K562 (cell line): ENCODE data around the gene MECR. TPM values are rescaled to one million over a fixed set of nuclear protein-coding genes. Genes with fewer than 3 reads are reported as not detected.

Experiments
- ATAC-seq: fragments of 200-7000 bp; cut with Tn5 transposase; 3 replicates; pipeline ENCODE4 v1.9.1; 2020; ENCODE audit warnings: moderate library complexity
- BruUV-seq: library from RNA; stranded (reverse); fragments of 400-500 nt; replicated peaks from 2 replicates; lab custom pipeline; 2021; lab: Mats Ljungman, UMichigan
- CTCF ChIA-PET: fragments of 300-600 bp; formaldehyde crosslinking; extraction: SDS; loops from one replicate; lab custom pipeline; 2021; ENCODE audit warnings: low intra/inter-chr PET ratio; lab: Yijun Ruan, JAX
- POLR2A ChIA-PET: fragments of 300-600, 350-650 bp; sonication (Branson Sonifier 250); formaldehyde crosslinking; extraction: SDS; loops from one replicate; lab custom pipeline; 2021; ENCODE audit warnings: antibody characterized with exemption, inconsistent platforms; lab: Yijun Ruan, JAX
- DNase-seq, 4 experiments: peaks; one replicate each; pipeline versions ENCODE4 v3.0.0 to v3.0.0-alpha.2; 2011 to 2018; ENCODE audit warnings: low spot score in 3 of 4, mixed read lengths in 3 of 4; ENCODE audit errors: extremely low read depth in 1 of 4
- FAIRE-seq: peaks from 2 replicates; lab custom pipeline; 2011; peaks lifted over from hg19 to GRCh38; lab: Jason Lieb, UNC
- H2AFZ ChIP-seq: 2 replicates; pipeline ENCODE4 v1.6.0; 2011; ENCODE audit warnings: low read depth, low read length, control low read depth, inconsistent platforms
- H3K27ac ChIP-seq: fragments of 200-600 bp; 3 replicates; pipeline ENCODE4 v1.8.0; 2011; ENCODE audit warnings: low read depth, mild to moderate bottlenecking, control low read depth, inconsistent platforms, low read length, moderate library complexity, mixed read lengths; ENCODE audit errors: extremely low read depth
- H3K27me3 ChIP-seq, 2 experiments: fragments of 300-600 bp in 1 of 2; 2 replicates in 1 of 2; 3 replicates in 1 of 2; pipeline versions ENCODE4 v1.6.0 to v1.8.0; 2011; ENCODE audit warnings: inconsistent platforms in 2 of 2, low read length in 2 of 2, mild to moderate bottlenecking in 1 of 2, mixed read lengths in 1 of 2, moderate library complexity in 1 of 2; ENCODE audit not compliant: control insufficient read depth in 2 of 2, insufficient read depth in 2 of 2
- H3K36me3 ChIP-seq: fragments of 300-600 bp; 3 replicates; pipeline ENCODE4 v1.8.0; 2011; ENCODE audit warnings: mild to moderate bottlenecking, low read length, inconsistent platforms; ENCODE audit not compliant: control insufficient read depth, insufficient read depth
- H3K4me1 ChIP-seq, 2 experiments: fragments of 200-600 bp in 1 of 2; replicated peaks in 1 of 2; 2 replicates in 1 of 2; 3 replicates in 1 of 2; pipeline versions ENCODE4 v1.5.1 to v1.8.0; 2011; ENCODE audit warnings: inconsistent platforms in 2 of 2, low read length in 2 of 2, mild to moderate bottlenecking in 1 of 2, mixed read lengths in 1 of 2, moderate library complexity in 1 of 2; ENCODE audit not compliant: control insufficient read depth in 2 of 2, insufficient read depth in 2 of 2
- H3K4me2 ChIP-seq: 2 replicates; pipeline ENCODE4 v1.6.1; 2011; ENCODE audit warnings: low read length, control low read depth, inconsistent platforms, mixed read lengths; ENCODE audit not compliant: insufficient read depth
- H3K4me3 ChIP-seq: fragments of 200-600 bp; sonication (generic), shearing (Covaris generic); 2 replicates; pipeline ENCODE4 v1.5.1; 2016; ENCODE audit warnings: control low read depth, inconsistent platforms
- H3K79me2 ChIP-seq: fragments of 200-600 bp; 3 replicates; pipeline ENCODE4 v1.8.0; 2011; ENCODE audit warnings: low read length, inconsistent platforms; ENCODE audit not compliant: control insufficient read depth, insufficient read depth
- H3K9ac ChIP-seq, 2 experiments: 2 replicates each; pipeline versions ENCODE4 v1.6.0 to v1.6.1; 2011; ENCODE audit warnings: low read depth in 2 of 2, low read length in 2 of 2, control low read depth in 1 of 2, inconsistent platforms in 1 of 2, mild to moderate bottlenecking in 1 of 2, mixed read lengths in 1 of 2; ENCODE audit not compliant: insufficient read depth in 1 of 2
- H3K9me1 ChIP-seq: one replicate; pipeline ENCODE4 v1.6.0; 2011; ENCODE audit warnings: inconsistent platforms, mild to moderate bottlenecking, low read length, moderate library complexity; ENCODE audit not compliant: control insufficient read depth, insufficient read depth
- H3K9me3 ChIP-seq: replicated peaks from 2 replicates; pipeline ENCODE4 v1.5.1; 2011; ENCODE audit warnings: low read depth, low read length, inconsistent platforms; ENCODE audit not compliant: control insufficient read depth, insufficient read depth
- H4K20me1 ChIP-seq: replicated peaks from 2 replicates; pipeline ENCODE4 v1.6.1; 2011; ENCODE audit warnings: low read length, inconsistent platforms, mixed read lengths; ENCODE audit not compliant: control insufficient read depth, insufficient read depth
- CREB3L1 ChIP-seq: fragments of 450-650 bp; IDR thresholded peaks from 2 replicates; pipeline ENCODE4 v1.6.1; 2014; ENCODE audit warnings: low read depth, mild to moderate bottlenecking, moderate library complexity, borderline replicate concordance
- DNMT1 ChIP-seq: fragments of 450-650 bp; IDR thresholded peaks from 2 replicates; pipeline ENCODE4 v1.6.1; 2016; ENCODE audit warnings: antibody characterized with exemption, mild to moderate bottlenecking
- FOXM1 ChIP-seq, 2 experiments: fragments of 450-650 bp in 1 of 2; sonication (generic) in 1 of 2; formaldehyde crosslinking in 1 of 2; IDR thresholded peaks; 2 replicates each; pipeline versions ENCODE4 v1.6.1 to v1.9.0; 2017 to 2022; ENCODE audit warnings: low read depth in 2 of 2, mild to moderate bottlenecking in 2 of 2, missing genetic modification reagents in 1 of 2, moderate library complexity in 1 of 2
- FOXP1 ChIP-seq: sonication (generic); formaldehyde crosslinking; IDR thresholded peaks from 2 replicates; pipeline ENCODE4 v1.8.0; 2022; ENCODE audit warnings: mild to moderate bottlenecking, missing genetic modification reagents
- GTF3C2 ChIP-seq: IDR thresholded peaks from 3 replicates; pipeline ENCODE4 v1.6.1; 2011; ENCODE audit warnings: borderline replicate concordance, mild to moderate bottlenecking, moderate library complexity; ENCODE audit not compliant: insufficient read length; ENCODE audit errors: extremely low read depth
- HEY1 ChIP-seq: fragments of 250-450 bp; sonication (Bioruptor Pico); IDR thresholded peaks from 2 replicates; pipeline ENCODE4 v1.5.0; 2020; ENCODE audit warnings: mild to moderate bottlenecking, moderate library complexity, borderline replicate concordance
- MAZ ChIP-seq, 2 experiments: fragments of 450-650 bp in 1 of 2; sonication (generic) in 1 of 2; formaldehyde crosslinking; IDR thresholded peaks in 1 of 2; conservative IDR thresholded peaks in 1 of 2; 2 replicates each; pipeline versions ENCODE4 v1.4.0 to v1.5.0; 2020; ENCODE audit warnings: mild to moderate bottlenecking in 1 of 2, missing genetic modification reagents in 1 of 2
- MXD1 ChIP-seq: fragments of 250-450 bp; sonication (Bioruptor Pico); IDR thresholded peaks from 2 replicates; pipeline ENCODE4 v1.8.0; 2021; ENCODE audit warnings: borderline replicate concordance, mild to moderate bottlenecking, moderate library complexity; ENCODE audit not compliant: poor library complexity, severe bottlenecking
- OTX1 ChIP-seq: fragments of 450-650 bp; formaldehyde crosslinking; IDR thresholded peaks from 2 replicates; pipeline ENCODE4 v1.4.0; 2022; ENCODE audit warnings: mild to moderate bottlenecking
- PCBP1 ChIP-seq: fragments of 200-400 bp; formaldehyde crosslinking; IDR thresholded peaks from 2 replicates; pipeline ENCODE4 v1.6.1; 2018; ENCODE audit warnings: mild to moderate bottlenecking, low read depth, low read length; ENCODE audit not compliant: poor library complexity, severe bottlenecking
- TCF15 ChIP-seq: fragments of 250-450 bp; sonication (Bioruptor Pico); IDR thresholded peaks from 2 replicates; pipeline ENCODE4 v1.8.0; 2022; ENCODE audit warnings: moderate library complexity, mild to moderate bottlenecking, inconsistent platforms
- ZMIZ1 ChIP-seq, 2 experiments: fragments of 150-350 bp in 1 of 2; IDR thresholded peaks; 2 replicates each; pipeline ENCODE4 v1.6.1; 2012 to 2016; ENCODE audit warnings: low read depth in 2 of 2, low read length in 2 of 2, mild to moderate bottlenecking in 1 of 2, moderate library complexity in 1 of 2
- WGBS: fragments of 100-300 bp; shearing (Covaris generic); methylation state at CpG from one replicate; pipeline ENCODE4 v1.1.6; 2016; ENCODE audit warnings: low coverage, mixed read lengths; ENCODE audit not compliant: insufficient coverage; ENCODE audit errors: missing lambda C conversion rate; 5-methylcytosine and 5-hydroxymethylcytosine counted together
- in situ Hi-C: fragments of 300-500 bp; cut with MboI; formaldehyde crosslinking; loops from 4 replicates; pipeline ENCODE4 v1.15.0; 2018; ENCODE audit warnings: inconsistent platforms, mixed read lengths
- intact Hi-C: fragments of 100-400 bp; cut with micrococcal nuclease; formaldehyde crosslinking; loops from 2 replicates; pipeline ENCODE4 v1.14.2; 2022
- polyA plus RNA-seq, 8 experiments: library from polyadenylated mRNA; depleted of rRNA in 4 of 8; stranded (reverse) in 5 of 8; unstranded in 3 of 8; fragments of >200 nt; fragmentation: Nextera tagmentation in 2 of 8; fragmentation: Illumina TruSeq in 1 of 8; extraction: Ambion mirVana in 2 of 8; extraction: Trizol in 1 of 8; gene quantifications; 2 replicates each; pipeline versions ENCODE4 v1.2.1 to v1.2.3, GENCODE V29; 2011 to 2014; ENCODE audit warnings: inconsistent platforms in 1 of 8, missing spikeins in 1 of 8
- total RNA-seq, 7 experiments: library from RNA; depleted of rRNA in 6 of 7; stranded (reverse); fragments of >200 nt in 6 of 7; fragmentation: Illumina TruSeq in 2 of 7; extraction: Trizol in 2 of 7; gene quantifications; 2 replicates each; pipeline versions ENCODE4 v1.2.1 to v1.2.3, GENCODE V29; 2011 to 2021; ENCODE audit warnings: low replicate concordance in 1 of 7

Gene MECR
- total and polyA plus RNA-seq, 9 of the 15 experiments (the other 6 are each of a cell fraction or from before 2014, with no cell fraction given) = 10.4 to 58.6 (median 42.9) TPM

- 100% methylated on average over 2 of the region's 2 CpGs for WGBS
- Histone ChIP-seq H3K4me3 (no peak overlapping the region), H3K9me3 (no peaks in the 10 kb centered on the region), H4K20me1 (no peaks in the 10 kb centered on the region), H3K79me2 (peaks cover 3% of the 10 kb centered on the region; the same call in 1 of the 3 replicates), H3K27ac (no peak overlapping the region), H3K9me1 (no peaks in the 10 kb centered on the region), H3K4me1 (no peaks in the 10 kb centered on the region), H2AFZ (no peak overlapping the region), H3K4me2 (no peak overlapping the region), H3K9ac (no peak overlapping the region), H3K27me3 (no peaks in the 10 kb centered on the region), H3K36me3 (peaks cover 81% of the 10 kb centered on the region)
- no peak for ATAC-seq
- BruUV-seq = no TSS peak
- POLR2A ChIA-PET = interaction anchor here (0.9 to 4.7 kb wide), 4 partner anchors 10 to 15 kb away, joined by 3 to 18 read pairs (median 5); partner anchors contain the start of gene MECR
- DNase-seq = no peak
- intact Hi-C loops = no loop called here
- CTCF ChIA-PET = no interaction called here
- FAIRE-seq = no peak
- in situ Hi-C loops = no loop called here
- TF ChIP-seq CREB3L1 (no peak), TCF15 (no peak), PCBP1 (no peak), ZMIZ1 (IDR thresholded peaks at IDR 0.05; ENCODE audit: low read depth in 2 of 2, low read length in 2 of 2) (no peak), FOXM1 (IDR thresholded peaks at IDR 0.05; ENCODE audit: low read depth) (no peak), FOXM1 (CRISPR knock-in tag; IDR thresholded peaks at IDR 0.05; ENCODE audit: low read depth) (no peak), HEY1 (no peak), GTF3C2 (no peak), FOXP1 (CRISPR knock-in tag) (no peak), OTX1 (CRISPR knock-in tag) (no peak), MAZ (CRISPR knock-in tag; conservative IDR thresholded peaks at IDR 0.05 in 1 of 2, IDR thresholded peaks at IDR 0.05 in 1 of 2) (no peak), MXD1 (CRISPR knock-in tag) (no peak), DNMT1 (no peak)
These were observed 13.1 kb downstream of the MECR start for GRCh38 chr1:29217633-29218032.
